ENCODE data around the gene DSG2.
"Not testable (repeated sequence)": the region's sequence is repeated elsewhere in the genome, so short reads cannot be mapped to it uniquely, and the experiment has no call there.

DSG2 gene

GRCh38 chr18:31497836-31498573 is at the start of gene DSG2:
Gene DSG2 (plus strand): TSS chr18:31498177. CDS start chr18:31498252, 75 bp downstream.
- DNase-seq (ENCODE audit: low spot score): peak; percentile 87

DNA sequence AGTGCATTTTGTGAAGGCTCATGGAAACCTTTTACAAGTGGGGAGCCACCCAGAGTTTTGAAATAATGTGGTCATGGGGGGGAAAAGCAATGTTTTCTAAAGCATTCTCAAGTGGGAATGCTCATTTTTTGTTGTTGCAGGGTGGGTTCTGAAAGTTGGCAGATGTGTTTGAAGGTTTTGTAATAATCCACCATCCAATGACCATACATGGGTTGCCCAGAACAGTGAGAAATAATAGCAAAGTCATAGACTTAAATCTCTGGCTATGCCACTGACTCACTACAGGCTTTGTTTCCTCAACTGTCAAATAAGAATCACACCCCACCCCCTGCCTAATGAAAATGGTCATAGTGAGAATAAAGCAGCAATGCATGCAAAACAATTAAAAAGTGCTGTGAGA is 47.6 kb upstream of the DSG2 start:
- no peak for DNase-seq (ENCODE audit: low spot score)

DNA sequence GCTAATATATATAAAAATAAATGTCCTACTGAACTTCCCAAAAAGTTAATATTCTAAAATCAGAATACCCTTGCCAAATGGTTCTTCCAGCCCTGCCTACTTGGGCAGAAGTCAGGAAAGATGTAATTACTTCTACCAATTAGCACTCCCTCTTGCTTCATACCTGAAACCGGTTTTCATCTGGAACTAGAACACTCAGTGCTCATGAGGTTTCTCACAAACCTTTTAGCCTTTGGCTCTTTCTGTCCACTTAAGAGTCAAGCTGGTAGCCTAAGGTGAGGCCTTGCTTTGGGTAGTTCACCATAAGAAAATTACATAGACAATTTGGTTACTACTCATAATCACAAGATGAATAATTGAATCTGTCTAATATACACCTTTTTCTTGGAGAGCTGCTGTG is 46.4 kb upstream of the DSG2 start:
- no peak for DNase-seq (ENCODE audit: low spot score)

DNA sequence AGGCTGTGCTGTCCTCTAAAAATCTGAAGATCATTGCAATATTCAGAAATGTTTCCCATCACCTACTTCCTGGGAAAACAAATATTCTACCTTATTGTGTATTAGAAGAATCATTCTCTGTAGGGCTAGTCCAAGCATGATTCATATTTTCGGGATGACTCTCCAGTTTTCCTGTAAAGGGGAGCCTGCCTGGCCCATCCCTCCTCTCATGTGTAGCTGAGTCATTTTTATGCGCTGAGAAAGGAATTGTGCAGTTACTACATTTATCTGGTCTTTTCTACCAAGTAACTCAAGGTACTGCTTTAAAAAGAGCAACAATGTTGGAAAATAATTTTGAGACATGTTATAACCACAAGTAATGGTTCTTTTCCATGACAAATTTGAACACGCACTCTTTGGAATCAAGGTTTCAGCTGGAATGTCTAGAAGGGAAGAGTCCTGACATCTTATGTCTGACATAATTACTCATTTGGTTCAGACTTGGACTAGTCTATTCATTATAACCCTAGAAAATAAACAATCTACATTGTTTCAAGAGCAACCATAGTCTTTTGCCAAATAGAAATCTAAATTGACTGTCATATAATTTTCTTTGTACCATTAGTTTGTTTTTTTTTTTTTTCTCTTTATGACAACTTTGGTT is 43.8 kb upstream of the DSG2 start:
- DNase-seq (ENCODE audit: low spot score): no peak

GRCh38 chr18:31469629-31470028 is 28.3 kb upstream of the DSG2 start:
- DNase-seq (ENCODE audit: low spot score): no peak

DNA sequence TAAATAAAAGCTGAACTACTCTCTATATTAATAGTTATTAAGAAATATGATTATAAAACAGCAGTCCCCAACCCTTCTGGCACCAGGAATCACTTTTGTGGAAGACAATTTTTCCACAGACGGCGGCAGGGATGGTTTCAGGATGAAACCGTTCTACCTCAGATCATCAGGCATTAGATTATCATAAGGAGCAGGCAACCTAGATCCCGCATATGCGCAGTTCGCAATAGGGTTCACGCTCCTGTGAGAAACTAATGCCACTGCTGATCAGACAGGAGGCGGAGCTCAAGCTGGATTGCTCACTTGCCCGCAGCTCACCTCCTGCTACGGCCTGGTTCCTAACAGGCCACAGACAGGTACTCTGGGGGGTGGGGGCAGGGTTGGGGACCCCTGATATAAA is 19.3 kb upstream of the DSG2 start:
- no peak for DNase-seq (ENCODE audit: low spot score)

- no peak for DNase-seq (ENCODE audit: low spot score)
These were observed 15.9 kb upstream of the DSG2 start for GRCh38 chr18:31482051-31482450.

DNA sequence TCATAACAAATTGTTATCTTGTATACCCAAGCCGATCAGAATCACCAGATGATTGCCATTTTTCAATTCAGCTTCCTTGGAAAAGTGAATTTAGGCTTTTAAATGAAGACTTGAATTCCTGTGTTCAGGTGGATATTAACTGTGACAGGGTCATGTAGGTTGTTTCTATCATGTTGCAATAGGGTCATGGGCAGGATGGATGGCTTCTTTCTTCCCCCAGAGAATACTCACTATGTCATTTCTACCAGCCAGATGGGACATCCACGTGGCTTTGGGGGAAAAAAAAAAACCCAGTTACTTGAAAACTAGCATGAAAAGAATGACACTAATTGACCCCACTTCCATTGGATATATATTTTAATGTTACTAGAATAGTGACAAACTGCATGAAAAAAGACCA is 14.6 kb upstream of the DSG2 start:
- DNase-seq (ENCODE audit: low spot score): no peak

GRCh38 chr18:31484461-31484860 is 13.5 kb upstream of the DSG2 start:
- no peak for DNase-seq (ENCODE audit: low spot score)

DNA sequence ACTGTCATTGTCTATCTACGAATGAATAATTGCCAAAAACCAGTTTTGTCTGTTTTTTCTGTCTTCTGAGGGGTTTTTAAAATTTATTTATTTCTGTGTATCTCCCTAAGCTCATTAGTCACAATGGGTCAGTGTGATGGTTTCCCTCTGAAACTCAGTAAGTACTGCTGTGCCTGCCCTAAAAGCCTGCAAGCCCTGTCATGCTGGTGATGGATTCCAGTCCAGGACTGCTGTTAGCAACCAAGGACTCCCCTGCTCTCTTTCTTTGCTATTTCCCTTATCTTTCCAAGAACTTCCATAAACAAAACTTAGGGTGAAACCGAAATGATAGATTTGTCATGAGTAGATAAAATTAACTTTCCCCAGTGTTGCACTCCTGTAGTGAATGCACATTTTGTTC is 11.8 kb upstream of the DSG2 start:
- no peak for DNase-seq (ENCODE audit: low spot score)

GRCh38 chr18:31487246-31488015 is 10.5 kb upstream of the DSG2 start:
- DNase-seq (ENCODE audit: low spot score): no peak

DNA sequence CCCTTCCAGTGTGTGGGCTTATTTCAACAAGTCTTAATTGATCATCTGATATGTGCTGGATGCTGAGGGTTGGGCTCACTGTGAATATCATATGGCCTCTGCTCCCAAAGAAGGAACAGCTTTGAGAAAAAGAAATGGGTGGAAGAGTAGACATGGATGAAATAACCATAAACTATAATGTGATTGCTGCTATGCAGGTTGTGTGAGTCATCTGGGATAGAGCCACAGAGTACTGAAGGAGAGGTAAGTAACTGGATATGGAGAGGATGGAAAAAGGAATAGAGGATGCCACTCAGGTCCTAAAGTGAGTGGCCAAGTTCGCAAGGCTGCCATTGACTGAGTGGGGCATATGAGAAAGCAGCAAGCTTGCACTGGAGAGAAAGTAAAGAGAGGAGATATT is 8.7 kb upstream of the DSG2 start:
- no peak for DNase-seq (ENCODE audit: low spot score)

DNA sequence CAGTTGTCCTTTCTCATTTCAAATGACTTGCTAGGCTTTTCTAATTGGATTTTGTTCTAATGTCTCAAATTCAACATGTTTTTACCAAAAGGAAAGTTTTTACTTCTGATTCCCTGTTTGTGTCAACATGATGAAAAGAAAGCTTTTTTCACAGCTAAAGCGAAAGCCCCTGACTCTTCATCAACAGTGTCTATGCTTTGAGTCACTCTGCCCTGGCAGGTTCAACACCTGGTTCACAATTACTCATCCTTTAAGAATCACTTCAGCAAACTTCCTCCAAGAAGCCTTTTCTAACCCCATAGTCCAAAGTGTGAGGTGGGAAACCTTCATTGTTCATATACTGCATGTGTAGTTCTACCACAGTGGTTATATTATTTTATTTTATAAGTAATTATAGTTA is 7.6 kb upstream of the DSG2 start:
- DNase-seq (ENCODE audit: low spot score): no peak

- DNase-seq (ENCODE audit: low spot score): no peak
These were observed 7.1 kb upstream of the DSG2 start for GRCh38 chr18:31490833-31491232.

DNA sequence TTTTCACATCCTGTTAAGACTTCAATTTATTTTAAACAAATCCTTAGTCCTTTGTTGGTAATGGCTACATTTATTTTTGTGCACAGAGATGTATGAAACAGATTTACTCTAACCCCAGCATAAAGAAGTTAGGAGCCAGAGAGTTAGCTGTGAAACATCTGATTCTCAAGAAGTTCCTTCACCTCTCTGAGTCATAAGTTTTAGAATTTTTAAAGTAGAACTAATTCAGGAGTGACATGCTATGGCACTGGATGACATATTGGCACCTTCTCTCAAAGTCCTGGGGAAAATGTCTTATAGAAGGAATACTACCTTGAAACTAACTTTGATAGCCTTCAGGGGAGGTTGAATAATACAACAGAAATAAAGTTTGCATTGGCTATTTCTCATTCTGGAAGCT is 6.4 kb upstream of the DSG2 start:
- DNase-seq (ENCODE audit: low spot score): no peak

GRCh38 chr18:31492671-31493070 is 5.3 kb upstream of the DSG2 start:
- no peak for DNase-seq (ENCODE audit: low spot score)

GRCh38 chr18:31493171-31493570 is 4.8 kb upstream of the DSG2 start:
- no peak for DNase-seq (ENCODE audit: low spot score)

GRCh38 chr18:31493941-31494340 is 4.0 kb upstream of the DSG2 start:
- no peak for DNase-seq (ENCODE audit: low spot score)

GRCh38 chr18:31494705-31495244 is 3.2 kb upstream of the DSG2 start:
- not testable (repeated sequence) for DNase-seq (ENCODE audit: low spot score)

GRCh38 chr18:31497404-31497835 is 557 bp upstream of the DSG2 start:
- no peak for DNase-seq (ENCODE audit: low spot score)

DNA sequence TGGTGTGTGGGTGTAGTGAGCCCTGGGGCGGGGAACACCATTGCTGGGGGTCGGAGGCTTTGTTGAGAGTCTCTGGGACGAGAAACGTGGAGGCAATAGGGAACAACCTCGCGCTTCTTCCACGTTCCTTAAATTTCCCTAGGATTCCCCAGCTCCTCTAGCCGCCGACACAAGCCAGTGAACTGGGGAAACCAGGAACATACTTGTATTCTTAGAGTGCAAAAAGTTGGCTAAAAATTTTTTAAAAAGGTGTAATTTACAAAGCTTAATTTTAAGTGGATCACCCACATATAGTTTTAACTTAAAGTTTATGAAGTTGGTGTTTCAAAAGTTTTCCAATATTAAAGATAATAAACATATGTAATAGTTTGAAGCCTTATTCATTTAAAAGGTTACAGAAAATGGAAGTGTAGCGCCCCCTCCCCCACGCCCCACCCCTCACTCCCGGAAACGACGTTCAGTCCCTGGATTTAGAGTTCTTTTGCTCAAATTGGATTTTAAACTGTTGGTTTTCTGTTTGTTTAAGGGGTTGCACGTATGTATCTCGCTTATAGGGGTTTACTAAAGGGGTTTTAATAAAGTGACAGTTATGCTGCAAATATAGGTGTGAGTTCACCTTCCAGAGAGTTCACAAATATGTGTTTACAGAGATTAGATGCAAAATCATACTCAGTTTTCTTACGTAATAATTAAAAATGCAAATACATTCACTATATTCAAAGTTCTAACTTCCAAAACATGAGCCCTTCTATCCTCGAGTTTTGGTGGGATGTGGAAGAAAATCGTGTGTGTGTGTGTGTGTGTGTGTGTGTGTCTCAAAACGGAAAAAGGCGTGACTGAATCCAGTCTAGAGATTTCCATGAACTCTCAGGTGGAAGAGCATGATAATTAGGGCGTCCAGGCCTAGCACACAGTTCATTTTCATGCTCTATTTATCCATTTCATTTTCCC is 872 bp downstream of the DSG2 start:
- no peak for DNase-seq (ENCODE audit: low spot score)

Measured in D341Med (cell line).